ENCODE data around the gene RAD51AP1.

The RAD51AP1 gene

GRCh38 chr12:4587108-4587507 lies 48.4 kb downstream of the RAD51AP1 start:
- Histone ChIP-seq H3K27me3 (ENCODE audit: control insufficient read depth in 1 of 2, insufficient read depth in 1 of 2, low read length in 2 of 2) (peaks cover 21 to 44% of the 10 kb centered on the region in 2 experiments), H2BK15ac (ENCODE audit: low read depth, poor library complexity, severe bottlenecking) (no peak overlapping the region), H3K9me3 (ENCODE audit: control insufficient read depth, low read length) (no peaks in the 10 kb centered on the region), H3K4me2 (ENCODE audit: low read length, poor library complexity, severe bottlenecking) (no peak overlapping the region), H2BK12ac (ENCODE audit: low read length in 2 of 2) (no peak overlapping the region), H3K4me1 (ENCODE audit: control insufficient read depth, insufficient read depth, low read depth, low read length) (peaks cover 1% of the 10 kb centered on the region), H2AK5ac (ENCODE audit: low read length, severe bottlenecking) (no peak overlapping the region), H3K18ac (ENCODE audit: low read depth in 1 of 2, low read length in 2 of 2) (no peak overlapping the region), H2BK120ac (ENCODE audit: low read depth, low read length) (no peak overlapping the region), H3K79me1 (replicated peaks; ENCODE audit: low read length, poor library complexity, severe bottlenecking) (no peaks in the 10 kb centered on the region), H3K36me3 (ENCODE audit: control insufficient read depth in 1 of 2, insufficient read depth in 2 of 2, low read depth in 1 of 2, low read length in 2 of 2) (no peaks in the 10 kb centered on the region), H2AFZ (ENCODE audit: low read depth, low read length) (no peak overlapping the region), H4K91ac (ENCODE audit: low read length) (no peak overlapping the region), H3K14ac (ENCODE audit: low read length in 2 of 2) (no peak overlapping the region), H3K4ac (ENCODE audit: low read depth in 1 of 2, low read length in 2 of 2) (no peak overlapping the region), H3K4me3 (ENCODE audit: insufficient read depth in 1 of 2, low read depth in 1 of 2, low read length in 2 of 2) (no peak overlapping the region), H2BK5ac (ENCODE audit: low read depth, low read length, poor library complexity, severe bottlenecking) (no peak overlapping the region), H3K9ac (ENCODE audit: low read length) (no peak overlapping the region), H3K23ac (ENCODE audit: low read length in 2 of 2) (no peak overlapping the region), H3K27ac (ENCODE audit: low read length, poor library complexity, severe bottlenecking) (no peak overlapping the region), H4K8ac (ENCODE audit: low read length) (no peak overlapping the region)
- no peak for DNase-seq
- WGBS = 67% methylated on average over 6 of the region's 9 CpGs

- Histone ChIP-seq H2AK5ac (ENCODE audit: low read length, severe bottlenecking) (no peak overlapping the region), H2AFZ (ENCODE audit: low read depth, low read length) (no peak overlapping the region), H3K18ac (ENCODE audit: low read depth in 1 of 2, low read length in 2 of 2) (no peak overlapping the region), H3K27me3 (ENCODE audit: control insufficient read depth in 1 of 2, insufficient read depth in 1 of 2, low read length in 2 of 2) (peaks cover 25 to 40% of the 10 kb centered on the region in 2 experiments), H3K14ac (ENCODE audit: low read length in 2 of 2) (no peak overlapping the region), H3K36me3 (ENCODE audit: control insufficient read depth in 1 of 2, insufficient read depth in 2 of 2, low read depth in 1 of 2, low read length in 2 of 2) (no peaks in the 10 kb centered on the region), H4K91ac (ENCODE audit: low read length) (no peak overlapping the region), H3K4ac (ENCODE audit: low read depth in 1 of 2, low read length in 2 of 2) (no peak overlapping the region), H2BK5ac (ENCODE audit: low read depth, low read length, poor library complexity, severe bottlenecking) (no peak overlapping the region), H2BK15ac (ENCODE audit: low read depth, poor library complexity, severe bottlenecking) (no peak overlapping the region), H3K9ac (ENCODE audit: low read length) (no peak overlapping the region), H3K4me2 (ENCODE audit: low read length, poor library complexity, severe bottlenecking) (no peak overlapping the region), H3K9me3 (ENCODE audit: control insufficient read depth, low read length) (no peaks in the 10 kb centered on the region), H3K4me3 (ENCODE audit: insufficient read depth in 1 of 2, low read depth in 1 of 2, low read length in 2 of 2) (no peak overlapping the region), H3K23ac (ENCODE audit: low read length in 2 of 2) (no peak overlapping the region), H3K79me1 (replicated peaks; ENCODE audit: low read length, poor library complexity, severe bottlenecking) (no peaks in the 10 kb centered on the region), H3K4me1 (ENCODE audit: control insufficient read depth, insufficient read depth, low read depth, low read length) (peaks cover 1% of the 10 kb centered on the region), H3K27ac (ENCODE audit: low read length, poor library complexity, severe bottlenecking) (no peak overlapping the region), H2BK120ac (ENCODE audit: low read depth, low read length) (no peak overlapping the region), H4K8ac (ENCODE audit: low read length) (no peak overlapping the region), H2BK12ac (ENCODE audit: low read length in 2 of 2) (no peak overlapping the region)
- WGBS = no CpG with 5 or more reads among the region's 3 CpGs
- DNase-seq = no peak
Observed at GRCh38 chr12:4588916-4589315, 50.2 kb downstream of the RAD51AP1 start.

- H3K36me3 ChIP-seq (ENCODE audit: control insufficient read depth in 1 of 2, insufficient read depth in 2 of 2, low read depth in 1 of 2, low read length in 2 of 2) = no peaks in the 10 kb centered on the region
- H3K27ac ChIP-seq (ENCODE audit: low read length, poor library complexity, severe bottlenecking) = no peak overlapping the region
- H3K18ac ChIP-seq (ENCODE audit: low read depth in 1 of 2, low read length in 2 of 2) = no peak overlapping the region
- H2BK120ac ChIP-seq (ENCODE audit: low read depth, low read length) = no peak overlapping the region
- no peak overlapping the region for H4K91ac ChIP-seq (ENCODE audit: low read length)
- 75% methylated on average over 2 of the region's 2 CpGs for WGBS
- no peaks in the 10 kb centered on the region for H3K9me3 ChIP-seq (ENCODE audit: control insufficient read depth, low read length)
- no peak overlapping the region for H3K14ac ChIP-seq (ENCODE audit: low read length in 2 of 2)
- no peak overlapping the region for H3K23ac ChIP-seq (ENCODE audit: low read length in 2 of 2)
- no peak overlapping the region for H4K8ac ChIP-seq (ENCODE audit: low read length)
- peaks cover 22 to 44% of the 10 kb centered on the region in 2 experiments for H3K27me3 ChIP-seq (ENCODE audit: control insufficient read depth in 1 of 2, insufficient read depth in 1 of 2, low read length in 2 of 2)
- H3K9ac ChIP-seq (ENCODE audit: low read length) = no peak overlapping the region
- H2BK5ac ChIP-seq (ENCODE audit: low read depth, low read length, poor library complexity, severe bottlenecking) = no peak overlapping the region
- no peak overlapping the region for H2BK15ac ChIP-seq (ENCODE audit: low read depth, poor library complexity, severe bottlenecking)
- H2BK12ac ChIP-seq (ENCODE audit: low read length in 2 of 2) = no peak overlapping the region
- no peak overlapping the region for H2AFZ ChIP-seq (ENCODE audit: low read depth, low read length)
- H3K4ac ChIP-seq (ENCODE audit: low read depth in 1 of 2, low read length in 2 of 2) = no peak overlapping the region
- H3K4me3 ChIP-seq (ENCODE audit: insufficient read depth in 1 of 2, low read depth in 1 of 2, low read length in 2 of 2) = no peak overlapping the region
- DNase-seq = no peak
- H2AK5ac ChIP-seq (ENCODE audit: low read length, severe bottlenecking) = no peak overlapping the region
- H3K4me2 ChIP-seq (ENCODE audit: low read length, poor library complexity, severe bottlenecking) = no peak overlapping the region
- no peaks in the 10 kb centered on the region for H3K79me1 ChIP-seq (replicated peaks; ENCODE audit: low read length, poor library complexity, severe bottlenecking)
- peaks cover under 1% of the 10 kb centered on the region for H3K4me1 ChIP-seq (ENCODE audit: control insufficient read depth, insufficient read depth, low read depth, low read length)
Observed at GRCh38 chr12:4589941-4590340, 51.3 kb downstream of the RAD51AP1 start.

- peaks cover 25 to 48% of the 10 kb centered on the region in 2 experiments for H3K27me3 ChIP-seq (ENCODE audit: control insufficient read depth in 1 of 2, insufficient read depth in 1 of 2, low read length in 2 of 2)
- H3K23ac ChIP-seq (ENCODE audit: low read length in 2 of 2) = no peak overlapping the region
- no peaks in the 10 kb centered on the region for H3K9me3 ChIP-seq (ENCODE audit: control insufficient read depth, low read length)
- H4K91ac ChIP-seq (ENCODE audit: low read length) = no peak overlapping the region
- no peak for DNase-seq
- no peak overlapping the region for H2BK120ac ChIP-seq (ENCODE audit: low read depth, low read length)
- no peaks in the 10 kb centered on the region for H3K4me1 ChIP-seq (ENCODE audit: control insufficient read depth, insufficient read depth, low read depth, low read length)
- WGBS = 75% methylated on average over 7 of the region's 7 CpGs
- H2BK15ac ChIP-seq (ENCODE audit: low read depth, poor library complexity, severe bottlenecking) = no peak overlapping the region
- no peak overlapping the region for H3K14ac ChIP-seq (ENCODE audit: low read length in 2 of 2)
- H3K18ac ChIP-seq (ENCODE audit: low read depth in 1 of 2, low read length in 2 of 2) = no peak overlapping the region
- H4K8ac ChIP-seq (ENCODE audit: low read length) = no peak overlapping the region
- H3K9ac ChIP-seq (ENCODE audit: low read length) = no peak overlapping the region
- no peak overlapping the region for H2BK12ac ChIP-seq (ENCODE audit: low read length in 2 of 2)
- H3K36me3 ChIP-seq (ENCODE audit: control insufficient read depth in 1 of 2, insufficient read depth in 2 of 2, low read depth in 1 of 2, low read length in 2 of 2) = no peaks in the 10 kb centered on the region
- no peak overlapping the region for H2AK5ac ChIP-seq (ENCODE audit: low read length, severe bottlenecking)
- no peak overlapping the region for H3K4me3 ChIP-seq (ENCODE audit: insufficient read depth in 1 of 2, low read depth in 1 of 2, low read length in 2 of 2)
- H3K4ac ChIP-seq (ENCODE audit: low read depth in 1 of 2, low read length in 2 of 2) = no peak overlapping the region
- H3K27ac ChIP-seq (ENCODE audit: low read length, poor library complexity, severe bottlenecking) = no peak overlapping the region
- no peak overlapping the region for H2BK5ac ChIP-seq (ENCODE audit: low read depth, low read length, poor library complexity, severe bottlenecking)
- H2AFZ ChIP-seq (ENCODE audit: low read depth, low read length) = no peak overlapping the region
- no peak overlapping the region for H3K4me2 ChIP-seq (ENCODE audit: low read length, poor library complexity, severe bottlenecking)
- H3K79me1 ChIP-seq (replicated peaks; ENCODE audit: low read length, poor library complexity, severe bottlenecking) = no peaks in the 10 kb centered on the region
Observed at GRCh38 chr12:4591180-4591687, 52.5 kb downstream of the RAD51AP1 start.
